Effector memory CD4-positive, alpha-beta T cell (primary cell): ENCODE data around the gene TMEM242.
A peak's percentile ranks its signal among the peaks of the same experiment; 100 is the strongest.

ENCODE experiments used
- DNase-seq, 3 donors: peaks; one replicate each; pipeline ENCODE4 v3.0.0-alpha.2; 2020
- H3K27ac ChIP-seq: 2 replicates; pipeline ENCODE4 v1.7.0; 2013; ENCODE audit warnings: mild to moderate bottlenecking, low read length, moderate library complexity; ENCODE audit not compliant: insufficient read depth, poor library complexity, severe bottlenecking
- H3K27me3 ChIP-seq: replicated peaks from 2 replicates; pipeline ENCODE4 v1.7.0; 2013; ENCODE audit warnings: mild to moderate bottlenecking, low read length; ENCODE audit not compliant: insufficient read depth, control insufficient read depth, poor library complexity, severe bottlenecking
- H3K36me3 ChIP-seq: 2 replicates; pipeline ENCODE4 v1.7.0; 2013; ENCODE audit warnings: mild to moderate bottlenecking, low read length, moderate library complexity; ENCODE audit not compliant: control insufficient read depth, insufficient read depth
- H3K4me1 ChIP-seq: 2 replicates; pipeline ENCODE4 v1.7.0; 2013; ENCODE audit warnings: low read length, mild to moderate bottlenecking; ENCODE audit not compliant: control insufficient read depth, insufficient read depth, poor library complexity, severe bottlenecking
- H3K4me3 ChIP-seq: 2 replicates; pipeline ENCODE4 v1.7.0; 2013; ENCODE audit warnings: low read length, low read depth, mild to moderate bottlenecking; ENCODE audit not compliant: insufficient read depth, poor library complexity, severe bottlenecking
- H3K9me3 ChIP-seq: 2 replicates; pipeline ENCODE4 v1.7.0; 2013; ENCODE audit warnings: mild to moderate bottlenecking, low read length, moderate library complexity; ENCODE audit not compliant: control insufficient read depth

TMEM242 gene

GRCh38 chr6:157282284-157282683, 41.0 kb downstream of the TMEM242 start:
- H3K9me3 ChIP-seq, result no peaks in the 10 kb centered on the region

GRCh38 chr6:157281570-157281969, 41.7 kb downstream of the TMEM242 start:
- no peaks in the 10 kb centered on the region for H3K27me3 ChIP-seq
- no peak overlapping the region for H3K27ac ChIP-seq
- no peak overlapping the region for H3K4me3 ChIP-seq
- no peak for DNase-seq
- H3K9me3 ChIP-seq, result no peaks in the 10 kb centered on the region
- H3K36me3 ChIP-seq, result no peaks in the 10 kb centered on the region
- H3K4me1 ChIP-seq, result no peaks in the 10 kb centered on the region

More at GRCh38 chr6:157282284-157282683, 41.0 kb downstream of the TMEM242 start:
- no peak overlapping the region for H3K4me3 ChIP-seq
- no peaks in the 10 kb centered on the region for H3K36me3 ChIP-seq
- H3K27ac ChIP-seq, result no peak overlapping the region
- no peaks in the 10 kb centered on the region for H3K4me1 ChIP-seq
- DNase-seq, result no peak
- H3K27me3 ChIP-seq, result no peaks in the 10 kb centered on the region

GRCh38 chr6:157280947-157281346, 42.4 kb downstream of the TMEM242 start:
- Histone ChIP-seq H3K36me3 (no peaks in the 10 kb centered on the region), H3K4me1 (no peaks in the 10 kb centered on the region), H3K9me3 (no peaks in the 10 kb centered on the region), H3K27ac (no peak overlapping the region), H3K4me3 (no peak overlapping the region), H3K27me3 (no peaks in the 10 kb centered on the region)
- DNase-seq, result no peak

GRCh38 chr6:157280157-157280556, 43.2 kb downstream of the TMEM242 start:
- Histone ChIP-seq H3K9me3 (no peaks in the 10 kb centered on the region), H3K4me3 (no peak overlapping the region), H3K4me1 (no peaks in the 10 kb centered on the region), H3K36me3 (no peaks in the 10 kb centered on the region), H3K27ac (no peak overlapping the region), H3K27me3 (no peaks in the 10 kb centered on the region)
- DNase-seq, result no peak

GRCh38 chr6:157278171-157278570, 45.1 kb downstream of the TMEM242 start:
- H3K36me3 ChIP-seq, result no peaks in the 10 kb centered on the region
- no peak overlapping the region for H3K4me3 ChIP-seq
- no peaks in the 10 kb centered on the region for H3K27me3 ChIP-seq
- no peak overlapping the region for H3K27ac ChIP-seq
- DNase-seq, result no peak
- no peaks in the 10 kb centered on the region for H3K9me3 ChIP-seq
- peaks cover 5% of the 10 kb centered on the region for H3K4me1 ChIP-seq

GRCh38 chr6:157276731-157277130, 46.6 kb downstream of the TMEM242 start:
- Histone ChIP-seq H3K4me1 (peaks cover 5% of the 10 kb centered on the region), H3K9me3 (no peaks in the 10 kb centered on the region), H3K36me3 (no peaks in the 10 kb centered on the region), H3K27ac (no peak overlapping the region), H3K27me3 (no peaks in the 10 kb centered on the region), H3K4me3 (no peak overlapping the region)
- no peak for DNase-seq

- Histone ChIP-seq H3K27me3 (no peaks in the 10 kb centered on the region), H3K36me3 (no peaks in the 10 kb centered on the region), H3K4me1 (peaks cover 5% of the 10 kb centered on the region), H3K4me3 (no peak overlapping the region), H3K9me3 (no peaks in the 10 kb centered on the region), H3K27ac (no peak overlapping the region)
- DNase-seq, result no peak
Observed at GRCh38 chr6:157276134-157276532, 47.2 kb downstream of the TMEM242 start.

- Histone ChIP-seq H3K4me3 (peak overlapping the region; percentile 70), H3K9me3 (no peaks in the 10 kb centered on the region), H3K27ac (peak overlapping the region; percentile 88), H3K4me1 (peaks cover 5% of the 10 kb centered on the region), H3K36me3 (no peaks in the 10 kb centered on the region), H3K27me3 (no peaks in the 10 kb centered on the region)
- DNase-seq, result peak; percentile 69 to 80 (median 79)
Observed at GRCh38 chr6:157274471-157275226, 48.7 kb downstream of the TMEM242 start.

GRCh38 chr6:157273756-157274470, 49.4 kb downstream of the TMEM242 start:
- H3K27ac ChIP-seq, result peak overlapping the region; percentile 88
- DNase-seq, result peak; percentile 44 to 63 (median 55)
- H3K36me3 ChIP-seq, result no peaks in the 10 kb centered on the region
- no peaks in the 10 kb centered on the region for H3K9me3 ChIP-seq
- no peaks in the 10 kb centered on the region for H3K27me3 ChIP-seq
- H3K4me3 ChIP-seq, result peak overlapping the region; percentile 70
- peaks cover 5% of the 10 kb centered on the region for H3K4me1 ChIP-seq
